GM18526 (cell line): ENCODE data around the gene OR10J1.

Experiments used
- POLR2A ChIP-seq: IDR thresholded peaks from 3 replicates; pipeline ENCODE4 v1.6.1; 2011; ENCODE audit not compliant: insufficient read length; ENCODE audit errors: extremely low read depth

The OR10J1 gene, protein sequence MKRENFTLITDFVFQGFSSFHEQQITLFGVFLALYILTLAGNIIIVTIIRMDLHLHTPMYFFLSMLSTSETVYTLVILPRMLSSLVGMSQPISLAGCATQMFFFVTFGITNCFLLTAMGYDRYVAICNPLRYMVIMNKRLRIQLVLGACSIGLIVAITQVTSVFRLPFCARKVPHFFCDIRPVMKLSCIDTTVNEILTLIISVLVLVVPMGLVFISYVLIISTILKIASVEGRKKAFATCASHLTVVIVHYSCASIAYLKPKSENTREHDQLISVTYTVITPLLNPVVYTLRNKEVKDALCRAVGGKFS

GRCh38 chr1:159439422-159439821 is at the start of gene OR10J1:
Gene OR10J1 (plus strand): TSS chr1:159439722. CDS start chr1:159439792, 70 bp downstream.
- TF ChIP-seq POLR2A: no peak

GRCh38 chr1:159406821-159407220 is 32.7 kb upstream of the OR10J1 start:
- no peak for TF ChIP-seq POLR2A

- no peak for TF ChIP-seq POLR2A
These were observed 30.6 kb upstream of the OR10J1 start for GRCh38 chr1:159408862-159409400.

- TF ChIP-seq POLR2A: no peak
These were observed 17.7 kb upstream of the OR10J1 start for GRCh38 chr1:159421821-159422220.

GRCh38 chr1:159428536-159428935 is 11.0 kb upstream of the OR10J1 start:
- no peak for TF ChIP-seq POLR2A

GRCh38 chr1:159429074-159429861 is 10.3 kb upstream of the OR10J1 start:
- no peak for TF ChIP-seq POLR2A

DNA sequence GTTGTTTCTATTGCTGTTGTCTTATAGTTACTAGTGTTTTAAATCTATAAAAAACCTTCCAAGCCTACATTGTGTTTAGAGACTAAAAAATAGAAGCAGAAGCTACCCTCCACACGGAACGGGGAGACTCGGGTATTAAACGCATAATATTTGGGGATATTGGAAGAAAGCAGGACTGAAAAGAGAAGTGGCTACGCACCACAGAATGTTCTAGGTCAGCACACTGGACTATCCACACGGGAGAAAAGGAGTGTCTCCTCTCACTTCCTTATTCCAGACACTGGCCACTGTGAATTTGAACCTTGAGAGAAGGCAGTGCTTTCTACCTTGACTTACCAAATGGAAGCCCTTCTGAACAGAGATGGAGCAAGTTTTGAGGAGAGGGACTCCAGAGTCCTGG is 8.5 kb upstream of the OR10J1 start:
- TF ChIP-seq POLR2A: no peak

GRCh38 chr1:159431904-159432303 is 7.6 kb upstream of the OR10J1 start, which contains the start of gene OR10J4:
Gene OR10J4 (plus strand): TSS chr1:159432204.
- no peak for TF ChIP-seq POLR2A

DNA sequence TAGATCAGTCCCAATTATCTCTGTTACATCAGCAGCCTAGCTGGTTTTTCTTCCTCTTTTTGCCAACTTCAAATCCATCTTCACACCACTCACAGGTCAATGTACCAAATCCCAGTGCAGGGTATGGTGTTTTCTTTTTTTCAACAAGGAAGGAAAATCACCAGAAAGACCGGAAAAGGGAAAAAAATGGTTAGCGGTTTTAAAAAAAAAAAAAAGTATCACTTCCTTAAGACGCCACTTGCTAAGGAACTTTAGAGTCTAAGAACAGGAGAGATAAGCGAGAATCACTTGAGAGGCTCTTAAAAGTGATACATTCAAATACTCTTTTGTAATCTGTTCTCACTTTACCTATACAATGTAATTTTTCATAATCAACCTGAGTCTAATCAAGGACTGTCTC is 3.1 kb upstream of the OR10J1 start:
- no peak for TF ChIP-seq POLR2A

GRCh38 chr1:159441360-159441759 is 1.8 kb downstream of the OR10J1 start:
- TF ChIP-seq POLR2A: no peak

GRCh38 chr1:159442428-159442827 is 2.9 kb downstream of the OR10J1 start:
- TF ChIP-seq POLR2A: no peak

DNA sequence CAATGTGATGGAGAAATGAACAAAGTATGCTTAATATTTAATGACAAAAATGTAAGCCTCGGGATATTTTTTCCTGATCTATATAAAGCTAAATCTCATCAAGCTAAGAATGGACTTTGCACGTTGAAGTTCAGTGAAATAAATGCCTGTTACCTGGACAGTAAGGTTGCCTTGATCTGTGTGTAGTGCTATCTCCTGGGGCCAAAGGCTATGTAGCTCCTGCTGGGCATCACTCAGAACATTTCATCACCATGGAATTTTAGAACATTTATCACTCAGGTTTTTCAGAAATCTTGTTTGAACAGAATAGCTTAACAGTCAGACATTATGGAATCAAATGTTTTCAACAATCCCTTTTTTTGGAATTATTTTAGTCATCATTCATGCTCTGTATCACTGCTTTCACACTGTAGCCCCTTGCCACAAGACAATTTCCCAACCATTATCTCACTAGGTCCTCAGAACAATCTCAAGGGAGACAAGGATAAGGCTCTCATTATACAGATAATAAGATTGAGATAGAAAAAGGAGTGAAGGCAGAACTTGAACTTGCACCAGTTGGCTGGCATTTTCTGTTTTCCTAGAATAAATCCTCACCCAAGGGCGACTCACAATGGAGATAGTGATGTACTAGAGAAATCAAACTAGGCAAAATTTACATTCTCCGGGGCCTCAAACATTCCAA is 3.7 kb downstream of the OR10J1 start:
- TF ChIP-seq POLR2A: no peak

GRCh38 chr1:159444511-159444910 is 5.0 kb downstream of the OR10J1 start:
- TF ChIP-seq POLR2A: no peak

DNA sequence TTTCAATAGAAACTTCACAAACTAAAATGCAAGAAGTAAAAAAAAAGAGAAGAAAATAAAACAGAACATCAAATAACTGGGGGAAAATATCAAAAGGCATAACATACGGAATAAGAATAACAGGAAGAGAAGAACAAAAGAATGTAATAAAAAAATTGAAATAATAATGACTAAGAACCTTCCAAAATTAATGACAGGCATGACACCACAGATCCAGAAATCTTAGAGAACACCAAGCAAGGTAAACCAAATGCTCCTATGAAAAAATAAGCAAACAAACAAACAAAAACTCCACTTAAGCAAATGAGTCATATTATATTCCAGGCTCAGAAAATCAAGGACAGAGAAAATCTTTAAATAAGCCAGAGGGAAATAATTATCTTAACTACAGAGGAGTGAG is 8.7 kb downstream of the OR10J1 start:
- TF ChIP-seq POLR2A: no peak

GRCh38 chr1:159459551-159459950 is 20.0 kb downstream of the OR10J1 start:
- no peak for TF ChIP-seq POLR2A
